Measurements from ENCODE around the gene FOXO3. TPM values are rescaled to one million over a fixed set of nuclear protein-coding genes. Genes with fewer than 3 reads are reported as not detected.
A peak's percentile ranks its signal among the peaks of the same experiment; 100 is the strongest.

The FOXO3 gene
- total and polyA plus RNA-seq, 2 of the 8 experiments (the other 6 are each of a cell fraction or from before 2014, with no cell fraction given): 13.1 to 19.3 TPM

- H2BK5ac ChIP-seq (ENCODE audit: low read depth, low read length): no peak overlapping the region
- no peak overlapping the region for H3K4me2 ChIP-seq (ENCODE audit: insufficient read depth in 1 of 2, low read depth in 2 of 2, low read length in 2 of 2)
- H3K14ac ChIP-seq (ENCODE audit: insufficient read length): no peak overlapping the region
- no peaks in the 10 kb centered on the region for H3K27me3 ChIP-seq (replicated peaks in 1 of 4; ENCODE audit: control insufficient read depth in 3 of 4, extremely low read depth in 1 of 4, insufficient read depth in 3 of 4, low read length in 3 of 4)
- 96% methylated on average over 1 of the region's 1 CpG; no CpG with 5 or more reads in 1 of the 2 experiments for WGBS, 2 experiments (ENCODE audit: extremely low coverage in 1 of 2, insufficient coverage in 1 of 2, insufficient read length in 1 of 2, insufficient replicate concordance in 2 of 2, low coverage in 1 of 2, low lambda C conversion rate in 2 of 2, missing lambda C conversion rate in 1 of 2)
- no peak overlapping the region for H3K4ac ChIP-seq (replicated peaks; ENCODE audit: insufficient read length, low read depth, low read length)
- H3K23ac ChIP-seq (ENCODE audit: insufficient read length): peak overlapping the region; percentile 57
- no peaks in the 10 kb centered on the region for H3K9me3 ChIP-seq (ENCODE audit: insufficient read depth in 2 of 2, low read depth in 1 of 2, low read length in 1 of 2)
- H3K9ac ChIP-seq (replicated peaks in 1 of 4; ENCODE audit: extremely low read depth in 1 of 4, low read depth in 3 of 4, low read length in 3 of 4): no peak overlapping the region
- ChIA-PET POLR2A (ENCODE audit: partially characterized antibody) (interaction anchor here (1.4 kb wide), 1 partner anchor 10 kb away, joined by 3 read pairs; no protein-coding TSS in a partner anchor), CTCF (ENCODE audit: partially characterized antibody) (interaction anchor here (1.0 kb wide), 2 partner anchors 11 to 29 kb away, joined by 3 read pairs; no protein-coding TSS in a partner anchor)
- no peak overlapping the region for H2BK12ac ChIP-seq (ENCODE audit: low read depth, low read length)
- H4K8ac ChIP-seq (ENCODE audit: extremely low read depth, insufficient read depth, low read length): no peak overlapping the region
- H2AFZ ChIP-seq (ENCODE audit: low read length): no peak overlapping the region
- no peak overlapping the region for H2BK15ac ChIP-seq (ENCODE audit: low read length)
- no peak overlapping the region for H2BK120ac ChIP-seq (replicated peaks; ENCODE audit: low read depth, low read length)
- H3K4me3 ChIP-seq (ENCODE audit: extremely low read depth in 1 of 4, insufficient read depth in 2 of 4, low read depth in 3 of 4, low read length in 4 of 4): no peak overlapping the region
- DNase-seq (ENCODE audit: low read depth in 1 of 2, low spot score in 2 of 2): no peak
- no peak overlapping the region for H4K5ac ChIP-seq (ENCODE audit: insufficient read length, low read depth, low read length)
- no peak for FAIRE-seq
- peaks cover 0 to 2% (median 0%) of the 10 kb centered on the region in 4 experiments; a peak in 3 of 8 replicates for H3K36me3 ChIP-seq (ENCODE audit: control insufficient read depth in 2 of 4, insufficient read depth in 4 of 4, low read length in 3 of 4)
- H3K79me2 ChIP-seq (ENCODE audit: control insufficient read depth in 1 of 2, insufficient read depth in 2 of 2, low read length in 2 of 2): peaks cover 0 to 27% of the 10 kb centered on the region in 2 experiments; a peak in 2 of 4 replicates
- H3K56ac ChIP-seq (replicated peaks; ENCODE audit: insufficient read length, low read depth, low read length): no peak overlapping the region
- H4K91ac ChIP-seq (replicated peaks; ENCODE audit: insufficient read length, low read length): no peak overlapping the region
- no peak overlapping the region for H3K18ac ChIP-seq (ENCODE audit: extremely low read depth, low read length)
- peaks cover 0 to 4% (median under 1%) of the 10 kb centered on the region in 4 experiments; a peak in 1 of 7 replicates for H3K4me1 ChIP-seq (replicated peaks in 1 of 4; ENCODE audit: control insufficient read depth in 3 of 4, insufficient read depth in 4 of 4, low read length in 3 of 4)
- no peaks in the 10 kb centered on the region for H3K79me1 ChIP-seq (ENCODE audit: low read depth, low read length)
- no peak overlapping the region for H3K27ac ChIP-seq (ENCODE audit: low read depth, low read length)
- no peaks in the 10 kb centered on the region for H3K23me2 ChIP-seq (ENCODE audit: low read depth, low read length)
- H2AK5ac ChIP-seq (ENCODE audit: low read depth, low read length): no peak overlapping the region
- no peaks in the 10 kb centered on the region for H4K20me1 ChIP-seq (replicated peaks in 1 of 2; ENCODE audit: control insufficient read depth in 1 of 2, insufficient read depth in 2 of 2, low read length in 2 of 2)
- no peak overlapping the region for H2BK20ac ChIP-seq (ENCODE audit: low read length)
- TF ChIP-seq, protein P1, sequence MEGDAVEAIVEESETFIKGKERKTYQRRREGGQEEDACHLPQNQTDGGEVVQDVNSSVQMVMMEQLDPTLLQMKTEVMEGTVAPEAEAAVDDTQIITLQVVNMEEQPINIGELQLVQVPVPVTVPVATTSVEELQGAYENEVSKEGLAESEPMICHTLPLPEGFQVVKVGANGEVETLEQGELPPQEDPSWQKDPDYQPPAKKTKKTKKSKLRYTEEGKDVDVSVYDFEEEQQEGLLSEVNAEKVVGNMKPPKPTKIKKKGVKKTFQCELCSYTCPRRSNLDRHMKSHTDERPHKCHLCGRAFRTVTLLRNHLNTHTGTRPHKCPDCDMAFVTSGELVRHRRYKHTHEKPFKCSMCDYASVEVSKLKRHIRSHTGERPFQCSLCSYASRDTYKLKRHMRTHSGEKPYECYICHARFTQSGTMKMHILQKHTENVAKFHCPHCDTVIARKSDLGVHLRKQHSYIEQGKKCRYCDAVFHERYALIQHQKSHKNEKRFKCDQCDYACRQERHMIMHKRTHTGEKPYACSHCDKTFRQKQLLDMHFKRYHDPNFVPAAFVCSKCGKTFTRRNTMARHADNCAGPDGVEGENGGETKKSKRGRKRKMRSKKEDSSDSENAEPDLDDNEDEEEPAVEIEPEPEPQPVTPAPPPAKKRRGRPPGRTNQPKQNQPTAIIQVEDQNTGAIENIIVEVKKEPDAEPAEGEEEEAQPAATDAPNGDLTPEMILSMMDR (IDR thresholded peaks at IDR 0.05; ENCODE audit: control extremely low read depth in 1 of 3, insufficient read depth in 1 of 3, low read depth in 1 of 3, low read length in 3 of 3): no peak
- TF ChIP-seq SP1 (IDR thresholded peaks at IDR 0.05; ENCODE audit: low read depth, low read length) (no peak), TBP (IDR thresholded peaks at IDR 0.05; ENCODE audit: low read depth, low read length) (no peak), EZH2 (IDR thresholded peaks at IDR 0.05; ENCODE audit: low read depth, low read length, severe bottlenecking) (no peak), KDM4A (IDR thresholded peaks at IDR 0.05; ENCODE audit: low read depth, low read length, severe bottlenecking) (no peak), NANOG (IDR thresholded peaks at IDR 0.05; ENCODE audit: insufficient read depth, low read depth, low read length, poor library complexity, severe bottlenecking) (no peak), GTF2F1 (IDR thresholded peaks at IDR 0.05; ENCODE audit: borderline replicate concordance, low read depth, low read length) (no peak), CREB1 (IDR thresholded peaks at IDR 0.05) (no peak), CHD2 (IDR thresholded peaks at IDR 0.05; ENCODE audit: low read length) (no peak), JUN (IDR thresholded peaks at IDR 0.05; ENCODE audit: low read depth, low read length) (no peak)
- TF ChIP-seq, protein P2, sequence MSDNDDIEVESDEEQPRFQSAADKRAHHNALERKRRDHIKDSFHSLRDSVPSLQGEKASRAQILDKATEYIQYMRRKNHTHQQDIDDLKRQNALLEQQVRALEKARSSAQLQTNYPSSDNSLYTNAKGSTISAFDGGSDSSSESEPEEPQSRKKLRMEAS (IDR thresholded peaks at IDR 0.05): no peak
Observed at GRCh38 chr6:108661430-108661829, 100.7 kb downstream of the FOXO3 start.
